ENCODE measurements around the gene ZKSCAN7. TPM values are rescaled to one million over a fixed set of nuclear protein-coding genes. Genes with fewer than 3 reads are reported as not detected.

Gene ZKSCAN7
- total and polyA plus RNA-seq, 2 of the 8 experiments (the other 6 are each of a cell fraction or from before 2014, with no cell fraction given) = 5.5 to 8.5 TPM

DNA sequence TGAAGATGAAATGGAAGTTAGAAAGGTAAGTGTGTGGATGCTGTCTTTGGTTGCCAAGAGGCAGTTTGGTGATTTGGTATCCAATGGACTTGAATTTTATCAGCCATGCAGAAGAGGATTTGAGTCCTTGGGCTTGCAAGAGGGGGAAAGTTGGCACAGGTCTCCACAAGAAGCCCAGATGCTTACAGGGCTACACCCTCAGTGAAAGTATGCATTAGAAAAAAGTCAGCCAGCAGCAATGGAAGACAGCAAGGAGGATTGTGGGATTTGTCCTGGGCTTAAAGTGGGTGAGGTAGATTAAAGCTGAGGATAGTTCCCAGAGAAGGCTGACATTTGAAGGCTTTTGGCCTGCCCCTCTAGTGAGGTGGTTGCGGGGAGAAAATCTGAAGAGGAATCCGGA is 46.8 kb downstream of the ZKSCAN7 start (continued):
- TF ChIP-seq, protein P1, sequence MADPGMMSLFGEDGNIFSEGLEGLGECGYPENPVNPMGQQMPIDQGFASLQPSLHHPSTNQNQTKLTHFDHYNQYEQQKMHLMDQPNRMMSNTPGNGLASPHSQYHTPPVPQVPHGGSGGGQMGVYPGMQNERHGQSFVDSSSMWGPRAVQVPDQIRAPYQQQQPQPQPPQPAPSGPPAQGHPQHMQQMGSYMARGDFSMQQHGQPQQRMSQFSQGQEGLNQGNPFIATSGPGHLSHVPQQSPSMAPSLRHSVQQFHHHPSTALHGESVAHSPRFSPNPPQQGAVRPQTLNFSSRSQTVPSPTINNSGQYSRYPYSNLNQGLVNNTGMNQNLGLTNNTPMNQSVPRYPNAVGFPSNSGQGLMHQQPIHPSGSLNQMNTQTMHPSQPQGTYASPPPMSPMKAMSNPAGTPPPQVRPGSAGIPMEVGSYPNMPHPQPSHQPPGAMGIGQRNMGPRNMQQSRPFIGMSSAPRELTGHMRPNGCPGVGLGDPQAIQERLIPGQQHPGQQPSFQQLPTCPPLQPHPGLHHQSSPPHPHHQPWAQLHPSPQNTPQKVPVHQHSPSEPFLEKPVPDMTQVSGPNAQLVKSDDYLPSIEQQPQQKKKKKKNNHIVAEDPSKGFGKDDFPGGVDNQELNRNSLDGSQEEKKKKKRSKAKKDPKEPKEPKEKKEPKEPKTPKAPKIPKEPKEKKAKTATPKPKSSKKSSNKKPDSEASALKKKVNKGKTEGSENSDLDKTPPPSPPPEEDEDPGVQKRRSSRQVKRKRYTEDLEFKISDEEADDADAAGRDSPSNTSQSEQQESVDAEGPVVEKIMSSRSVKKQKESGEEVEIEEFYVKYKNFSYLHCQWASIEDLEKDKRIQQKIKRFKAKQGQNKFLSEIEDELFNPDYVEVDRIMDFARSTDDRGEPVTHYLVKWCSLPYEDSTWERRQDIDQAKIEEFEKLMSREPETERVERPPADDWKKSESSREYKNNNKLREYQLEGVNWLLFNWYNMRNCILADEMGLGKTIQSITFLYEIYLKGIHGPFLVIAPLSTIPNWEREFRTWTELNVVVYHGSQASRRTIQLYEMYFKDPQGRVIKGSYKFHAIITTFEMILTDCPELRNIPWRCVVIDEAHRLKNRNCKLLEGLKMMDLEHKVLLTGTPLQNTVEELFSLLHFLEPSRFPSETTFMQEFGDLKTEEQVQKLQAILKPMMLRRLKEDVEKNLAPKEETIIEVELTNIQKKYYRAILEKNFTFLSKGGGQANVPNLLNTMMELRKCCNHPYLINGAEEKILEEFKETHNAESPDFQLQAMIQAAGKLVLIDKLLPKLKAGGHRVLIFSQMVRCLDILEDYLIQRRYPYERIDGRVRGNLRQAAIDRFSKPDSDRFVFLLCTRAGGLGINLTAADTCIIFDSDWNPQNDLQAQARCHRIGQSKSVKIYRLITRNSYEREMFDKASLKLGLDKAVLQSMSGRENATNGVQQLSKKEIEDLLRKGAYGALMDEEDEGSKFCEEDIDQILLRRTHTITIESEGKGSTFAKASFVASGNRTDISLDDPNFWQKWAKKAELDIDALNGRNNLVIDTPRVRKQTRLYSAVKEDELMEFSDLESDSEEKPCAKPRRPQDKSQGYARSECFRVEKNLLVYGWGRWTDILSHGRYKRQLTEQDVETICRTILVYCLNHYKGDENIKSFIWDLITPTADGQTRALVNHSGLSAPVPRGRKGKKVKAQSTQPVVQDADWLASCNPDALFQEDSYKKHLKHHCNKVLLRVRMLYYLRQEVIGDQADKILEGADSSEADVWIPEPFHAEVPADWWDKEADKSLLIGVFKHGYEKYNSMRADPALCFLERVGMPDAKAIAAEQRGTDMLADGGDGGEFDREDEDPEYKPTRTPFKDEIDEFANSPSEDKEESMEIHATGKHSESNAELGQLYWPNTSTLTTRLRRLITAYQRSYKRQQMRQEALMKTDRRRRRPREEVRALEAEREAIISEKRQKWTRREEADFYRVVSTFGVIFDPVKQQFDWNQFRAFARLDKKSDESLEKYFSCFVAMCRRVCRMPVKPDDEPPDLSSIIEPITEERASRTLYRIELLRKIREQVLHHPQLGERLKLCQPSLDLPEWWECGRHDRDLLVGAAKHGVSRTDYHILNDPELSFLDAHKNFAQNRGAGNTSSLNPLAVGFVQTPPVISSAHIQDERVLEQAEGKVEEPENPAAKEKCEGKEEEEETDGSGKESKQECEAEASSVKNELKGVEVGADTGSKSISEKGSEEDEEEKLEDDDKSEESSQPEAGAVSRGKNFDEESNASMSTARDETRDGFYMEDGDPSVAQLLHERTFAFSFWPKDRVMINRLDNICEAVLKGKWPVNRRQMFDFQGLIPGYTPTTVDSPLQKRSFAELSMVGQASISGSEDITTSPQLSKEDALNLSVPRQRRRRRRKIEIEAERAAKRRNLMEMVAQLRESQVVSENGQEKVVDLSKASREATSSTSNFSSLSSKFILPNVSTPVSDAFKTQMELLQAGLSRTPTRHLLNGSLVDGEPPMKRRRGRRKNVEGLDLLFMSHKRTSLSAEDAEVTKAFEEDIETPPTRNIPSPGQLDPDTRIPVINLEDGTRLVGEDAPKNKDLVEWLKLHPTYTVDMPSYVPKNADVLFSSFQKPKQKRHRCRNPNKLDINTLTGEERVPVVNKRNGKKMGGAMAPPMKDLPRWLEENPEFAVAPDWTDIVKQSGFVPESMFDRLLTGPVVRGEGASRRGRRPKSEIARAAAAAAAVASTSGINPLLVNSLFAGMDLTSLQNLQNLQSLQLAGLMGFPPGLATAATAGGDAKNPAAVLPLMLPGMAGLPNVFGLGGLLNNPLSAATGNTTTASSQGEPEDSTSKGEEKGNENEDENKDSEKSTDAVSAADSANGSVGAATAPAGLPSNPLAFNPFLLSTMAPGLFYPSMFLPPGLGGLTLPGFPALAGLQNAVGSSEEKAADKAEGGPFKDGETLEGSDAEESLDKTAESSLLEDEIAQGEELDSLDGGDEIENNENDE (IDR thresholded peaks at IDR 0.05; ENCODE audit: insufficient replicate concordance, low read length) = no peak
- TF ChIP-seq NRF1 (IDR thresholded peaks at IDR 0.05; ENCODE audit: low read depth, low read length) = no peak
- TF ChIP-seq CBX5 (IDR thresholded peaks at IDR 0.05; ENCODE audit: low read depth, low read length) = no peak
- no peak for TF ChIP-seq CTBP2 (IDR thresholded peaks at IDR 0.05; ENCODE audit: borderline replicate concordance, insufficient read depth, insufficient read length, low read length)
- TF ChIP-seq CHD1 (IDR thresholded peaks at IDR 0.05; ENCODE audit: low read depth, low read length) = no peak
